ENCODE data around the gene CST6.
A peak's percentile ranks its signal among the peaks of the same experiment; 100 is the strongest.

CST6 gene

DNA sequence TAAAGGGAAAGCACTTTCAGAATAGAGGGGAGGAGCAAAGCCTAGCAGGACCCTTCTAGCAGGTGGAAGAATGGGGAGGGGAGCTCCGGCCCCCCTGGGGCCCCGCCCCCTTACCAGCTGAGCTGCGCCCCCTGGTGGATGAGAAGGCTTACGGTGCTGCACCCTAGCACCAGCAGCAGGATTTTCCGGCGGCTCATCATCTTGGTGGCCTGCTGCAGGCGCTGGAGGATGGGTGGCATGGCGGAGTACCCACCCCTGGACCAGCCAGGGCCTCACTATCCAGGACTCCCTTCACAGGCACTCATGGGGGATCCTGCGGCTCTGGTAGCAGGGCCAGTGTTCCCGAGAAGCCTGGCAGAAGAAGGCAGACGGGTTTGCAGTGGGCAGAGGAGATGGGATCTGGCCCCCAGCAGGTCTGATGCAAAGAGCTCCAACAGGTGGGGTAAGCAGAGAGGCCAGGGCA lies 33.4 kb downstream of the CST6 start:
- no peak overlapping the region for H3K4me3 ChIP-seq (ENCODE audit: low read depth, low read length)
- TF ChIP-seq, protein P1, sequence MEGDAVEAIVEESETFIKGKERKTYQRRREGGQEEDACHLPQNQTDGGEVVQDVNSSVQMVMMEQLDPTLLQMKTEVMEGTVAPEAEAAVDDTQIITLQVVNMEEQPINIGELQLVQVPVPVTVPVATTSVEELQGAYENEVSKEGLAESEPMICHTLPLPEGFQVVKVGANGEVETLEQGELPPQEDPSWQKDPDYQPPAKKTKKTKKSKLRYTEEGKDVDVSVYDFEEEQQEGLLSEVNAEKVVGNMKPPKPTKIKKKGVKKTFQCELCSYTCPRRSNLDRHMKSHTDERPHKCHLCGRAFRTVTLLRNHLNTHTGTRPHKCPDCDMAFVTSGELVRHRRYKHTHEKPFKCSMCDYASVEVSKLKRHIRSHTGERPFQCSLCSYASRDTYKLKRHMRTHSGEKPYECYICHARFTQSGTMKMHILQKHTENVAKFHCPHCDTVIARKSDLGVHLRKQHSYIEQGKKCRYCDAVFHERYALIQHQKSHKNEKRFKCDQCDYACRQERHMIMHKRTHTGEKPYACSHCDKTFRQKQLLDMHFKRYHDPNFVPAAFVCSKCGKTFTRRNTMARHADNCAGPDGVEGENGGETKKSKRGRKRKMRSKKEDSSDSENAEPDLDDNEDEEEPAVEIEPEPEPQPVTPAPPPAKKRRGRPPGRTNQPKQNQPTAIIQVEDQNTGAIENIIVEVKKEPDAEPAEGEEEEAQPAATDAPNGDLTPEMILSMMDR (IDR thresholded peaks at IDR 0.05; ENCODE audit: low read depth, low read length): peak; percentile 97
- in situ Hi-C loops (cut with HindIII; ENCODE audit: low sequenced_read_pairs): no loop called here
- DNase-seq (ENCODE audit: low read depth, low spot score): peak; percentile 69

DNA sequence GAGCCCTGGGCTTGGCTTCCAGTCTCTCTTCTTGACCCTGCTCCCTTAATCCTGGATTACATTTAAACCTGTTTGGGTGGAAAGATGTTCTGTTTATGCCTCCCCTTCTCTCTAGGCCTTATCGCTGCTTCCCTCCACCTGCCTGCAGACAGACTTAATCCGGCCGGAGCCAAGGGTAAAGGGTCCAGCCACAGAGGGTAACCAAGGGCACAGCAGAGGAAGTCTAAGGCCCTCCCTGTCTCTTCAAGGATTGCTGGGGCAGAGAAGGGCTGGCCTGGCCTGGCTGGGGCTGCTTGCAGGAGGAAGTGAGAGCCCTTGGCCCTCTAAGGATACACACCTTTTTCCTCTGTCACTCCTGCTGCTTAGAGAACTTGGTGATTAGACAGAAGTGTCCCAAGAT lies 35.1 kb downstream of the CST6 start:
- no peak for DNase-seq (ENCODE audit: low read depth, low spot score)
- H3K4me3 ChIP-seq (ENCODE audit: low read depth, low read length): no peak overlapping the region
- in situ Hi-C loops (cut with HindIII; ENCODE audit: low sequenced_read_pairs): no loop called here
- TF ChIP-seq, protein P1 (IDR thresholded peaks at IDR 0.05; ENCODE audit: low read depth, low read length): no peak

DNA sequence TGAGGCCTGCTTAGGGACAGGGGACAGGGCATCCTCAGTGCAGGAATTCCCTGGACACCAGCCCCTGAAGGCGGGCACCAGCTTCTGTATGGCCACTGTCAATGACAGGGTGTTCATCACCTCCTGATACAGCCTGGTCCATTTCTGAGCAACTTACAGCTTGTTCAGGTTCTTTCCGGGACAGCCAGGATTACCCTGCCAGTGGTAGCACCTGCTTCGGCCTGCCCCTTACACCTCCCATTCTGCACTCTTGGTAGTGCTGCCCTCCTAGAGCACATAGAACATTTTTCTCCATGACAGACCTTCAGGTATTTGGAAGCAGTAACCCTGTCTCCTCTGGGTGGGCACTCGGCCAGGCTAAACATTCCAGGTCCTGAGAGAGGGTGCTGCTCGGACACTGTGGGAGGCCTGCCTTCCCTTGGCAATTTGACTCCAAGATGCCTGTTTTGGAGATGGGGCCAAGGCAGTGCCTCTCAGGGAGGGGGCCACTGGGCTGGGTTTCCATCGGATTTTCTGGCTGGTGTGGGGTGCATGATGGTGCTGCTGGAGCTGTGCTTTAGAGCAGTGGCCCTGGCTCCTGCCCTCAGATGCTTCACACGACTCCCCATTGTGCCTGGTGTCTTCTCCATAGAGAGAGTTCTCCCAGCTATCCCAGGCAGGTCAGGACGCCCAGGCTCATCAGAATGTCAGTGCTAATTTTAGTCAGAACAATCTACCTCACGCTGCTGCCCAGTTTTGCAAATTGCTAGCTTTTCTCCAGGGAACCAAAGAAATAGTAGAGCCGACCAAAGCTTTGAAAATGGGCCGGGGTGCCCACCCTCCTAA lies 35.9 kb downstream of the CST6 start:
- H3K4me3 ChIP-seq (ENCODE audit: low read depth, low read length): no peak overlapping the region
- TF ChIP-seq, protein P1 (IDR thresholded peaks at IDR 0.05; ENCODE audit: low read depth, low read length): no peak
- in situ Hi-C loops (cut with HindIII; ENCODE audit: low sequenced_read_pairs): no loop called here
- no peak for DNase-seq (ENCODE audit: low read depth, low spot score)

DNA sequence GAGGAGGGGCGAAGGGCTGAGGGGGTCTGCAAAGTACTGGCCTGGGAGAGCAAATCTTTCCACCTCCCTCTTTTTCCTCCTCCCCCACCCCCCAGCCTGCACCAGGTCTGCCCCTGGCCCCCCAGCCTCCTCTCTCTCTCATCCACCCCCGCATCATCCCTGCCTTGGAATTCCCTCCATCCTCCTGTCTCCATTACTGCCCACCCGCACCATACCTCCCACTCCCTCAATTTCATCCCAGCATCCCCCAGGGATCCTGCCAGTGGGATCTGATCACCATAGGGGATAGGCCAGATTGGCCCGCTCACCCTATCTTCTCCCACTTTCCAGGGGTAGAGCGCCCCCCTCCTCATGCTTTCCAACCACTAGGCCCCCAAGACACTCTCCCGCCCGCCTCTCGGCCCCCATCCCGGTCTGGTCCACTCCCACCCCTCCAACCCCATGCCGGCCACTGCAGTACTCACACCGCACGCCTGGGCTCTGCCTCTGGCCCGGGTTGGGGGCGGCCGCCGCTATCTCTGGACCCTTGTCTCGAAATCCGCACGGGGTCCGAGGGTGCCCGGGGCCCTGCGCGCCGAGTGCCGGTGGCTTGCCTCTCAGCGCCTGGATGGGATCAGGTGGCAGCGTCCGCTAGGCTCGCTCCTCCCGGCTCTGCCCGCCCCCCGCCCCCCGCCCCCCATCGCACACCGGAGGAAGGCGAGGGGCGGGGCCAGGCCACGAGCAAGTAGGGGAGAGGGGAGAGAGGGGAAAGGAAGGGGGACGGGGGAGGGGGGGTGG lies 36.9 kb downstream of the CST6 start, which contains the start of gene GAL3ST3:
TSS of gene GAL3ST3 (minus strand) at position 615 of the 777 bp plus-strand sequence. CDS start 3,746 bp downstream, outside the sequence.
- in situ Hi-C loops (cut with HindIII; ENCODE audit: low sequenced_read_pairs): no loop called here
- no peak for DNase-seq (ENCODE audit: low read depth, low spot score)
- H3K4me3 ChIP-seq (ENCODE audit: low read depth, low read length): peak within 1 kb of the TSS; percentile 29
- TF ChIP-seq, protein P1 (IDR thresholded peaks at IDR 0.05; ENCODE audit: low read depth, low read length): no peak

DNA sequence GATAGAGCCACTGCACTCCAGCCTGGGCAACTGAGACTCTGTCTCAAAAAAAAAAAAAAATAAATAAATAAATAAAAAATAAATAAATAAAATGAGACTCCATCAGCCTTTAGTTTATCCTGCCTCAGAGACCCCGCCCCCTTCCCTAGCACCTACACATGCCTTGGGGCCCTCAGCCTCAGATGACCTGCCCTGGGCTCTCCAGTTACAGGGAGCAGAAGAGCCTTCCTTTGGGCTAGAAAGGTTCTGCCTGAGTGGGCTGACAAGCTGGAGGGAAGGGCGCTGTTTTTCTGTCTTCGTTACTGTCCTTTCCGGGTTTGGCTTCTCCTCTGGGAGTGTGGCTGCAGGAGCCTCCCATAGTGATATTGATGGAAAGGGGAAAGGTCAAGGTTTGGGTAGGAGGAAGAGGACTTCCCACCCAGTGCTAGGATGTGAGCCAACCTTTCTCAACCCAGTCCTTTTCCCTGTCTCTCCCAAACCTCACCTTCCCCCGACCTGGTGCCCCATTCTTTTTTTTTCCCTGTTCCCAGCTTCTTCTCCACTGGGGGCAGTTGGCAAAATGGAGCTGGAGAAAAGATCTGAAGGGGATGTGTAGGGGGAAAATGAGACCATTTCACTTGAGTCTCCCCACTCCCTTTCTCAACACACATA lies 38.9 kb downstream of the CST6 start:
- in situ Hi-C loops (cut with HindIII; ENCODE audit: low sequenced_read_pairs): no loop called here
- no peak for DNase-seq (ENCODE audit: low read depth, low spot score)
- TF ChIP-seq, protein P1 (IDR thresholded peaks at IDR 0.05; ENCODE audit: low read depth, low read length): no peak
- no peak overlapping the region for H3K4me3 ChIP-seq (ENCODE audit: low read depth, low read length)

DNA sequence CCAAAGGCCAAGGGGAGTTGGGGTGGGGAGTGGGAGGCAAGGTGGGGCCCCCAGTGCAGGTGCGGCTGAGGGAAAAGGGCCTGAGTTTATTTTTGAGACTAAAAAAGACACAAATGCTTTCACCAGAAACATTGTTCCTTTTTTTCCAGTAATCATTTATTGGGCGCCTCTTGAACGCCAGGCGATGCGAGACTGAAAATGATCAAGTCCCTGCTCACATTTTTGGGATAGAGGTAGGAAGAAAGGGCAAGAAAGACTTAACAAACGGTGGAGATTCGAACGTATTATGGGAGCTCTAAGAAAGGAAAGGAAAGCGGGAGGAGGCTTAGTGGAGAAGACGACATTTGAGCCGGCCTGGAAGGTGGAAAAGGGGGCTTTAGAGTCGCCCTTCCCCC lies 39.6 kb downstream of the CST6 start:
- no peak for DNase-seq (ENCODE audit: low read depth, low spot score)
- in situ Hi-C loops (cut with HindIII; ENCODE audit: low sequenced_read_pairs): no loop called here
- peak overlapping the region; percentile 94 for H3K4me3 ChIP-seq (ENCODE audit: low read depth, low read length)
- TF ChIP-seq, protein P1 (IDR thresholded peaks at IDR 0.05; ENCODE audit: low read depth, low read length): no peak
